ENCODE data around the gene STK32C.

Gene STK32C

DNA sequence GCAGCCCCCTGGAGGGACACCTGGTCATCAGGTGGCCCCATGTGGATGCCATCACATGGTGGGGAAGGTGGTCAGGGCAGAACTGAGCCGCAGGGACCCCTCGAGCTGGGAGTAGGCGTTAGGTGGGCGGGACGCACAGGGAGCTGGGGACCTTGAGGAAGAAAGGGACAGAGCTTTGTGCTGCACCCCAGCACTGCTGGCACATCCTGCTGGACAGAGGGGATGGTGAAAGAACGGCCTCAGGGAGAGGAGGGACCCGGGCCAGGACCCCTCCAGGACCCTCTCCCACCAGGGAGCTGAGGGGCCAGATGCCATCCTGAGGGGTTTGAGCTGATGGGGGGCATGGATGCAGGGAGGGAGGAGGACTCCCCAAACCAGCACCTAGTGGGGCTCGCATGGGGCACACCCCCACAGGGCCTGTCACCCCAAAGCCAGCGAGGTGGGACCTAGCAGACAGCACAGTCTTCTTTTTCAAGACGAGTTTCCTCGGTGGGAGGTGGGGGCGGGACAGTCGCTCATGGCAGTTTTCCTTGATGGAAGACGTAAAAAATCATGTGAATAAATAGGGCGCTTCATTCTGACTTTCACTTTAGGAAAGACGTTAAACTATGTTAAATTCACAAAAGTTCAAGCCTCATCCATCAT is 43.3 kb downstream of the STK32C start:
- DNase-seq = no peak

DNA sequence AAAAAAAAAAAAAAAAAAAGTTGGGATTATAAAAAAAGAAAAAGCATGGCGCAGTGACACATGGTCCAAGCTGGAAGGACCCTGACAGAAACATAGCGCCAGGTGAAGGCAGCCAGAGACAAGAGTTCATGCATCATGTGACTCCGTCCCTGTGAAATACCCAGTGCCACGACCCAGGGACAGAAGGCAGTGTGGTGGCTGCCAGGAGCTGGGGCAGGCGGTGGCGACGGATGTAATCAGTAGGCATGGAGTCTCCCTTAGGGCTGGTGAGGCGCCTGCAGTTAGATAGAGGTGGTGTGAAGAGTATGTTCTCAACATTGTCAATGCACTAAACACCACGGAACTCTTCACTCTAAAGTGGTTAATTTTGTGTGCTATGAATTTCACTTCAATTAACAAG is 43.9 kb downstream of the STK32C start:
- DNase-seq = no peak

DNA sequence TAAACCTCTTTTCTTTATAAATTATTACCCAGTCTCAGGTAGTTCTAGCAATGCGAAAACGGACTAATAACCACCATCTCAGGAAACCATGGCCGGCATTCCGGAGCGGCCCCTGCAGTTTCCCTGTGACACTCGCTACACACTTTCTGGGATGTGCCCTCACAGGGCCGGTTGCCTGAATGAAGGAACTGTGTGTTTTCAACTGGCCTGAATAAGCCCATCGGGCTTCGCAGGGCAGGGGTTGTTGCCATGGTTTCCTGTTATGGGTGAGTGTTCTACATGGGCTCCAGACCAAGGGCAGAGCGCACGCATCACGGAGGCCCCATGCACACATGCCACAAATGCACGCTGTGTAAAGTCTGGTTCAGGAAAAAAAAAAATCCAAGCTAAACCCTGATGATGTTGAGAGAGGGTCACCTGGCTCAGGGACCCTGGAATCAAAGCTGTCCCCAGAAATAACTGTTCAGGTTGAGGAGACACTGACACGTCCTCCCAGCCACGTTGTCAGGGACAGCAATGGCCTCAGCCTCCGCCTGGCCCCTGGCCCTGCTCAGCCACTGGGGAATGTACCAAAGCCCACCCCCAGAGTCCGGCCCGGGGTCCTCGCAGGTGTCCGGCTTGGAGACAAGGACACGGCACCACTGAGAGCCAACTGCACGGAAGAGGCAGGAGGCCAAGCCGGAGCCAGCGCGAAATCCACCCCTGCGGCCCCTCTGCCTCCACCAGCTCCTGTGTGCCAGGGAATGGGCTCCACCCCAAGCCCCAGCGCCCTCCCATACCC is 47.9 kb downstream of the STK32C start:
- DNase-seq = no peak

DNA sequence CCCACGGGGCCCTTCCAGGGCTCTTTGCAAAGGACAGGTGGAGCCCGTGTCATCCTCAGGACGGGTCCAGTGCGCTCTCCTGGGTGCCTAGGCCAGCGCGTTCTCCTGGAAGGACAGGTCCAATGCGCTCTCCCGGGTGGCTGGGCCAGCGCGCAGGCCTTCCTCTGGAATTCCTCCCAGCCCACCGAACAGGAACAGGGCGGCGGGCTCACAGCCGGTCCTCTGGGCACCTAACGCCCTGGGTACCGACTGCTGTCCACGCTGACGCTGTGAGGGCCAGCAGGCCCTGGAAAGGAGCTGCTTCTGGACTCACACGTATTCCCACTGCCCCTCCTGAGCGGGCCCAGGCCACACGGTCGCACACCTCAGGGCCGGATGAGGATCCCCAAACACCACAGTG is 49.3 kb downstream of the STK32C start:
- DNase-seq = no peak

DNA sequence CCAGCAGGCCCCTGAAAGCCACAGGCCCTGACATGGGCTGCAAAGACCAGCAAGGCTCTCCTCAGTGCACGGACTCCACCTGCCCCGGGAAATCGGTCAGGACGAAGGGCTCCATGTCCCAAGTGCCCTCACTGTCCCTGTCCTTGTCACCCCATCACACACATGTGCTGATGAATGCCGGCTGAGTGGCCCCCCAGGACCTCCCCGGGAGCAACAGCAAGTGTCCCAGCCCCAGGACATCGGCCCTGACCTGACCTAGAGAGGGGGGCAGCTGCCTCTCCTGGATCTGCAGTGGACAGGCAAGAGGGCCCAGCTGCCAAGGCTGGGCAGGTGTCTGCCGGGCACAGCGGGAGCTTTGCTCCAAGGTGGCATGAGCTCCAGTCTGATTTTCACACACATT is 49.8 kb downstream of the STK32C start:
- DNase-seq = no peak

DNA sequence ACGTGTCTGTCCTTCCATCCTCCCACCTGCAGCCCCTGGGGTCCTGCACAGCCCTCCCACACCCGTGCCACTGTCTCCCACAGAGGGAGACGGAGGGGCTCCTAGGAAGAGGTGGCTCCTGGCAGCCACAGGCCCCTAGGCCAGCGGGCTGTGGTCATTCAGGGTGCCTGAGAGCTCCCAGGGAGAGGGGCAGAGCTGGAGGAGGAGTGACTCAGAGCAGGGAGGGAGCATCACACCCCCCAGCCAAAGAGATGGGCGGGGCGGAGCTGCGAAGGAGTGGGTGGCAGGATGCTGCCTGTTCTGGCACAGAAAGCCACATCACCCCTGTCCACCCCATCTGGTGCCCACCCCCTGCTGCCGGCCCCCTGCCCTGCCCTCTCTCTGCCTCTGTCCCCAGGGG is 50.5 kb downstream of the STK32C start:
- no peak for DNase-seq

DNA sequence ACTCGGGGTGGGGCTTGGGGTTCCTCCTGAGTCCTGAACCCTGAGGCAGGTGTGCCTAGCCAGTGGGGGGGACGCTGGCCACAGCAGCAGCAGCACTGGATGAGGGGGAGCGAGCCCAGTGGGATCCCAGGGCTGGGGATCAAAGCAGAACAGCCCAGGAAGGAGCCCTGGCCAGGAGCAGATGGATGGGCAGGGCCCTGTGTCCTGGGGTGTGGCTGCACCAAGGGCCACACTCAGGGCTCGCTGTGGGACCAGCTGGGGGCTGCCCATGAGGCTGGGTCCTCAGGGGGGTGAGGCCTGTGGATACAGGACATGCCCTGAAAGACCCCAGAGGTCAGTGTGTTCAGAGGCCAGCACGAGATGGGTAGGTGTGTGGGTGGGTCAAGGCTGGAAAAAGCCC is 50.9 kb downstream of the STK32C start:
- DNase-seq = no peak

DNA sequence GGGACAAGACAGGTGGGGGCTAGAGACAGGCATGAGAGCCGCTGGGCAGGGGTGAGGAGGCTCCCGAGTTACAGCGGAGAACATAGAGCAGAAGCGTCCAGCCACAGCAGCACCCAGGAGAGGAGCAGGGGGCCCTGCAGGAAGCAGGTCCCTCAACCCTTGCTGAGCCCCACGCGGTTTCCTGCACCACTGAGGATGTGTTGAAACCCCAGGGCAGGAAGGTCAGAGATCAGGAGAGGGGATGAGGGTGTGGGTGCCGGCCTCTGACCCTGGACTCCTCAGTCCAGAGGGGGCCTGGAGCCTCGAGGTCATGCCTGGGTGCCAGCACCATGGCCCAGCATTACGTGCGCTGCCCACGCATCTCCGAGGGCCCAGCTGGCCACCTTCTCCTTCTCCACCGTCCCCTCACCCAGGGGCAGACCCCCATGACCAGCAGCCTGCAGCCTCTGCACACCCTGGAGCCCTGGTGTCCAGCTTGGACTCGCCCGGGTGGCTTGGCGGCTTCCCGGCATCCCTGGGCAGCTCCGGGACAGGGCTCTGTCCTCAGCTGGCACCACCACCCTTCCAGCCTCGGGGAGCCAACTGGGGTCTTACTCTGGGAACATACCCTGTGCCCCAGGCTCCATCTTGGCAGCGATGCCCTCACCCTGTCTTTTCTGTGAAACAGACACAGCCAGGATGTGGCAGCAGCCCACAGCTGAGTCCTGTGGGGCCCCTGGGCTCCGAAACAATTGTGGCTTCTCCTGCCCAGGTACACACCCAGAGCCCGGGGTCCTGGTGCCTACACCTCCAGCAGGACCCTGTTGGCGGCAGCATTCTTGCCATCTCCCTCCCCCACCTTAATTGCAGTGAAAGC is 52.0 kb downstream of the STK32C start:
- DNase-seq = no peak

DNA sequence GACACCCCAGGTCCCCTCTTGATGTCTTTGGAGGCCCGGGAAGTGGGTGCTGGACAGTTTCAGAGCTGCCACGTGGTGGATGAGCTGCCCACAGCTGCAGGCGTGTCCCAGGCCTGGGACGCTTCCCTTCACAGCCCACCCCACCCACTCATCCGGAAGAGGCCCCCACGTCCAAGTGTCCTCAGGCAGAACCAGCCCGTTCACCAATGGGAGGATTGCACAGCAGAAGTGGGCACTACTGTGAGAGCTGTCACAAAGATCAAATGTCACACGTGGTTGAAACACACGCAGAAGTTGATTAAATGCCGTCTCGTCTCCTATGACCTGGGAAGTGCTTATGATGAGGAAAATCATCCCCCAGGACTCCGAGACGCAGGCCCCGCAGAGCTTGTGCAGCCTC is 52.9 kb downstream of the STK32C start:
- DNase-seq = no peak

DNA sequence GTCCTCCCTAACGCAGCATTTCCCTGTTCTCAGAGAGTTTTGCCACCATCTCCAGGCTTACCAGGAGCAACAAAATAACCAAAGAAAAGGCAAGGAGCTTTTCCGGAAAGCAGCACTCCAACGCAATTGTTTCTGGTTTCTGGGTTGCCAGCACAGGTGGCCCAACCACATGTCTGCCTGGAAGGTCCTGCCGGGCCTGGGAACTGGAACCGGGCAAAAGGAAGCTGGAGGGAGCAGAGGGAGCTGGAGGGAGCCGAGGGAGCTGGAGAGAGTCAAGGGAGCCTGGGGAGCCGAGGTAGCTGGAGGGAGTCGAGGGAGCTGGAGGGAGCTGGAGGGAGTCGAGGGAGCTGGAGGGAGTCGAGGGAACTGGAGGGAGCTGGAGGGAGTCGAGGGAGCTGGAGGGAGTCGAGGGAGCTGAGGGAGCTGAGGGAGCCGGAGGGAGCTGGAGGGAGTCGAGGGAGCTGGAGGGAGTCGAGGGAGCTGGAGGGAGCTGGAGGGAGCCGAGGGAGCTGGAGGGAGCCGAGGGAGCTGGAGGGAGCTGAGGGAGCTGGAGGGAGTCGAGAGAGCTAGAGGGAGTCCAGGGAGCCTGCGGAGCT is 54.6 kb downstream of the STK32C start:
- no peak for DNase-seq

DNA sequence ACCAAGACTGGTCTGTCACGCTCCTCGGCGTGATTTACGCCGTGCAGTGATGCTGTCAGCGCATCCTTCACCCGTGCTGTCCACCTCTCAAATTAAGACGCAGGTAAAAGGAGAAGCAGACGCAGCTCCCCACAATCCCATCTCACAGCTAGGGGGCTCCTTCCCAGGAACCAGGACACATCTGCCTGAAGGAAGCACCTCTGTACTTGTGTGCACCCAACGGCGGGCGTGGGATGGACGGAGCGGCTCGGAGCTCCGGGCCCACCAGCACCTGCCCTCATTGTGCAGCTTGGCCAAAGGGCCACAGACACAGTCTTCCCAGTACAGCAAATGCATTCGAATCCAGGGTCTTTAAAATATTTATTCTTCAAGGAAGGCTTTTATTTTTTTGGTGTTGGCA is 55.3 kb downstream of the STK32C start:
- no peak for DNase-seq

DNA sequence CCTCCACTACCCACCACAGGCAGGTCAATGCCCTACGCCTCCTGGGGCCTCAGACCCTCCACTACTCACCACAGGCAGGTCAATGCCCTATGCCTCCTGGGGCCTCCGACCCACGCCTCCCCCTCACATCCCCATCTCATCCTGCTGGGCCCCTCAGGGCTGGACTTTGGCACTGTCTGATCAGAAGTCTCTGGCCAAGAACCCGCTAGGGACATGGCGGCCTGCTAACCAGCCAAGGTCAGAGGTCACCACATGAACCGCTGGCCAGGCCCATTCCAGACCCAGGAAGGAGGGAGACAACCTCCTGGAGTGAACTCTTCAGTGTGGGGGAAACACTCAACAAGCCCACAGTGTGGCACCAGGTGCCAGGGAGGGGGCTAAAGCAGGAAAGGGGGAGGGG is 55.8 kb downstream of the STK32C start:
- DNase-seq = no peak

DNA sequence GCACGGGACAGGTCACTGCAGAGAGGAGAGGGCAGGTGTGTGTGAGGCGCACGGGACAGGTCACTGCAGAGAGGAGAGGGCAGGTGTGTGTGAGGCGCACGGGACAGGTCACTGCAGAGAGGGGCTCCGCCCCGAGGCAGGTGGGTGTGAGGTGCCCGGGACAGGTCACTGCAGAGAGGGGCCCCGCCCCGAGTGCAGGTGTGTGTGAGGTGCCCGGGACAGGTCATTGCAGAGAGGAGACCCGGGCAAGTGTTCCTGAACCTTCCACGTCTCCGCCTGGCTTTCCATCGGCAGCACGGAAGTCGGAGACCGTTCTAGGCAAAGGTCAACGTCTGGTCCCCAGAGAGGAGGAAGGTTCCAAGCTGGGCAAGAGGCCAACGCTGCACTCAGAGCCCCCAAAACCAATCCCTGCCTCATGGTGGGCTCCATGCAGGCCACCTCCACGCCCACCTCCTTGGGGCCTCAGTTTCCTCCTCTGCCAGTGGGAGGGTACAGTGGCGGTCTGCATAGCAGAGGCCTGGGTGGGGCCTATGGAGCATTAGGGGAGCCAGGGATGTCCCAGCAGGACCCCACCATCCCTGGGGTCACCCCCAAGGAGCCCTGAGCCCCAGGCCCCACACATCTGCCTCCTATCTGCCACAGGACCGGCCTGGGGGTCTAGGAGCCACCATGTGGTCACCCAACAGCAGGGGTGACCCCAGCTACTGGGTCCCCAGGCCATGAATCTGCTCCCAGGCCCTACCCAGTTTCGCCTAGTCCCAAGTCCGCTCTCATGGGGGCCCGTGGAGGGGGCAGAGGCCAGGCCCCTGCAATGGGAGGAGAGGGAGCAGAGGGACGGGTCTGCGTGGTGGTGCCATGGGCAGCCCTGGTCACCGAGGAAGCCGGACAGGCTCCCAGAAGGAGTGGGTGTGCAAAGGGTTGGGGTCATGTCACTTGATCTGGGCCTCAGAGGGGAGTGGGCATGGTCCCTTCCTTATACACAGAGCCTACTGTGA is 57.0 kb downstream of the STK32C start:
- DNase-seq = no peak

DNA sequence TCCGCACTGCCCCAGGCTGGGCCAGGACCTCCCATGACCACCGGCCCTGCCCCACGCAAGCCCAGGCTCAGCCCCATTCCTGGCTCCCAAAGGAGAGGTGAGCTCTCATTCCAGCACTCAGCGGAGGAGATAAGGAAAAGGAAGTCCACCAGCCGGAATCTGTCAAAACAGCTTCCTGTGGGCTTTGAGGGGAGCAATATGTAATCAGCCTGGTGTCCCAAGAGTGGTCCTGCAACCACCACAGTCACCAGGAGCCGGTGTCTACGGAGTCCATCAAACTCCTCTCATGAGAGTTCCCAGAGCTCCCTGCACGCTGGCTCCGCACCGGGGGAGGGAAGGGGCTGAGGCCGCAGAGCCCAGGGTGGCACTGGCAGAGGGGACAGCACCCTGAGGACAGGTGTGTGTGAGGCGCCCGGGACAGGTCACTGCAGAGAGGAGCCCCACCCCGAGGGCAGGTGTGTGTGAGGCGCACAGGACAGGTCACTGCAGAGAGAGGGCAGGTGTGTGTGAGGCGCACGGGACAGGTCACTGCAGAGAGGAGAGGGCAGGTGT is 57.9 kb downstream of the STK32C start:
- no peak for DNase-seq

DNA sequence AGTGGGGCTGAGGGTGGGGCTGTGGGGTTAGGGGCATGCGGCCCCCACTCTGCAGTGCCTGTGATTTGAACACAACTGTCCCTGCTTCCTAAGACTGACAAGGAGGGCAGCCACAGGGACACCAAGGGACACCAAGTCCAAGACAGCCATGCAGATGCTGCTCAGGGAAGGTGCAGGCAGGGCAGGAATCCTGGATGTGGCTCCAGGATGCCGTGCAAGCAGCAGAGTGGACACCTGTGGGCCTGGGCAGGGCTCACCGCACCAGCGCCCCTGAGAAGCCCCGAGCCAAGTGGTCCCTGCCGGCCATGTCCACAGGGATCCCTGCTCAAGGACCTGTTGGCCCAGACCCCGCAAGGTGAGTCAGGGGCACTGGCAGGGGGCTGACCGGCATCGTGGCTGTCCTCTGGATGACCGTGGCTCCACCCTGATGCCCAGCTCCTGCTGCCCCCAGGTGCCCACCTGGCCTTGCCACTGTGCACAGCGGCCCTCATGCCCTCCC is 58.5 kb downstream of the STK32C start:
- no peak for DNase-seq

DNA sequence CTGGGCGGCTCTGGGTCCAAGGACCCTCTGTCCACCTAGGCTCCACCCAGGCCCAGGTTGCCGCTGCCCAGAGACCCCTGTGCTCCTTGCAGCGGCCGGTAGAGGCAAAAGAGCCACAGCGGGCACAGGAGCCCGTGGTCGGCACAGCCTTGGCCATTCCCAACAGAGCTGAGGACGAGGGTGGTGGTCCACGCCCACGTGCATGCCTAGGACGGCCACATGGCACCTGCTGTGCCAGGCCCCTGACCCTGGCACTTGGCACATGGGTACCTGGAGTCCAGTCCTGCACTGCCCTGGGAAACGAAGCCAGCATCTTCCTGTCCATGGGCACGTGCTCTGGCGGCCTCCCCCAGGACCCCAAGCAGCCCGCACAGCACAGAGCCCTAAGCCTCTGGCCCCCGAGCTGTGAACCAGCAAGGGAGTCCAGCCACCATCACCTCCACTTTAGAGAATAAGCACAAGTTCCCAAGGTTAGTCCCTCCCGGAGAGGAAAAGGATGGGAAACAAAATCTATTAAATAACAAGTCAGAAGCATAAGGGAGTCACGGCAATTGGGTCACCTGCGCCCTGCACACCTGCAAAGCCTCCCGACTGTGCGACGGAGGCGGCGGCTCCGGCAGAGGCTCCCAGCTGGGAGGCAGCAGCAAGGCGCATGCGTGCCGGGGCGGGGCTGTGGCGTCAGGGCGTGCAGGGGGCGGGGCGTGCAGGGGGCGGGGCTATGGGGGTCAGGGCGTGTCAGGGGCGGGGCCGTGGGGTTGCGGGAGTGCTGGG is 59.1 kb downstream of the STK32C start:
- DNase-seq = peak; percentile 48

DNA sequence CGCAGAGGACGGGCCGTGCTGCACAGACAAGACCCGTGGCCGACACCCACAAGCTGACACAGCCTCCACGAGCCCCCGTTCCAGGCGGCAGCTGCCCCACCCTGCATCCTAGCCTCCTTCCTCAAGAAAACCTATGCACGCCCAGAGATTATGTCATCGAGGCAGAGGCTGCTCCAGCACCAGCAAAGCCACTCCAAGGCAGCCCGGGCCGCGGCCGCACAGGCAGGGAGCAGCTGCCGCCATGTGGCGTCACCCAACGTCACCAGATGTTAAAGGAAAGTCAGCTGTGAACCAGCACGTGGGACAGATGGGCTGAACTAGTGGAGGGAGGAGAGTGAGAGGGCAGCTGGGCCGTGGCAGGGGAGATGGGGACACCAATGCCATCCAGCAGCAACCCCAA is 59.8 kb downstream of the STK32C start:
- peak; percentile 58 for DNase-seq

DNA sequence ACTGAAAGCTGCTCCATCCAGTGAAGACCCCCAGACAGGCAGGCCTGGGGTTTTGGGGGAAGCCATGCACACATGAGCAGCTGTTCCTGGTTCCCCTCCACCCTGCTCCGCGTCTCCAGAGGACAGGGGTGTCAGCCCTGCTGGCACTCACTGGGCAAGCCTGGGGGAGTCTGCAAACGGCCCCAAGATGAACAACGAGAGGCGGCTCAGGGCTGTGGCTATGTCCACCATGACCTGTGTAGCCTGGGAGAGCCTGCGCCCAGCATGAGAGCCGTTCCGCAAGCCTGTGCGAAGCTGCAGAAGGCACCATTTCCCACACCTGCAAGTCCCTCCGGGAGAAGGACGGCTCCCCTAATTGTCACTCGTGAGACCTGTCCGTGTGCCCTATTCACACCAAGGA is 61.5 kb downstream of the STK32C start:
- DNase-seq = no peak

DNA sequence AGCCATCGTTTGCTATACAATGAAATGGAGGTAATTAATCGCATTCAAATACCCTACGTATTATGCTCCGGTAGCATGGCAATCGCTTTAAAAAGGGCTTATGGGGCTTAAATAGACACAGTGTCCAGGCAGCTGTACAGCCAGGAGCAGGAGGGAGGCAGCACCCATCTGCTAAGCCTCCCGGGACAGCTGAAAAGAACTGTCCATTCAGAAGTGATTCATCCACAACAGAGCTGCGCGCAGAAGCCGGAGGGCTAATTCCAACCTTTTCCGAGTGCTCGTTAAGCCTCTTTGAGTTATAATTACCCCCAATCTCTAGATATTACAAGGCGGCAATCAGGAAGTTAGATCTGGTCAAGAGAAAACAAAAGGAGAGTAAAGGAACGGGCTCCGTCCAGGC is 62.7 kb downstream of the STK32C start:
- DNase-seq = no peak

DNA sequence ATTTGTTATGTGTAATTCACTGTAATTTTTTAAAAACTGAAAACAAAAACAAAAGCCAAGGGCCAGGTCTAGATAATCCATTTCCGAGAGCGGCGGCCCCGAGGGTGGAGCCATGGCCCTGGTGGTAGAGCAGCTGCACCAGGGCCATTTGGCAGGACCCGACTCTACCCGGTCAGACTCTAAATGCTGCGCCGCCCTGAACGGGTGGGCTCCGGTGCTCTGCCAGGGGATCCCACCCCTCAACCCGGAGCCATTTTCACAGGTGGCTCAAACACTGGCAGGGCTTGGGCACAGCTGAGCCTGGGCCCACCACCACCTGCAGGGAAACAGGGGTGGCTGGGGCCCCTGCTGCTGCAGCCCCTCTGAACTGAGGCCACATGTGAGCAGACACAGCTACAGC is 64.1 kb downstream of the STK32C start:
- DNase-seq = no peak

DNA sequence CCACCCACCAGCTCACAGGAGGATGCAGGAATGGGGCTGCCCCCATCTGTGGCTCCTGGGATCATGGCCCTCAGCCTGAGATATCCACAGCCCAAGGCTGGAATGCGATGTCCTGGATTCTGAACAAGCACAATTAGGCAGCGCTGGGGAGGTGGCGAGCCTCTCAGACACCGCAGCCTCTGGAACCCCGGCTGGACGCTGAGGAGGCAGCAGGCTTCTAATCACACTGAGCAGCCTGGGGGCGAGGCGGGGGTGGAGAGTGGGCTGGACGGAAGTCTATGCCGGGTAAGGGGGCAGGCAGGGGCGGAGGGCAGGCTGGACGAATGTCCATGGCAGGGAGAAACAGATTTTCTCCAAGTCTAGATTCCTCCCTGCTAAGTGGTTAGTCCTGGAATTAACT is 64.6 kb downstream of the STK32C start:
- DNase-seq = no peak

Measured in femur (tissue), 1 donor.